HUES64 (cell line): Measurements from ENCODE around the gene AIPL1.
A peak's percentile ranks its signal among the peaks of the same experiment; 100 is the strongest.

Experiments used
- H3K27ac ChIP-seq: 2 replicates; pipeline ENCODE4 v1.7.0; 2013; ENCODE audit warnings: low read depth, low read length, inconsistent platforms
- H3K27me3 ChIP-seq: 2 replicates; pipeline ENCODE4 v1.6.1; 2013; ENCODE audit warnings: mild to moderate bottlenecking, low read length; ENCODE audit not compliant: insufficient read depth
- H3K36me3 ChIP-seq: 2 replicates; pipeline ENCODE4 v1.6.1; 2013; ENCODE audit warnings: mild to moderate bottlenecking, low read length; ENCODE audit not compliant: insufficient read depth
- H3K4me1 ChIP-seq: 2 replicates; pipeline ENCODE4 v1.6.1; 2013; ENCODE audit warnings: mild to moderate bottlenecking, low read length, moderate library complexity; ENCODE audit not compliant: insufficient read depth
- H3K4me3 ChIP-seq: 2 replicates; pipeline ENCODE4 v1.5.1; 2013; ENCODE audit warnings: mild to moderate bottlenecking, low read length, moderate library complexity
- H3K9ac ChIP-seq: 2 replicates; pipeline ENCODE4 v1.6.1; 2013; ENCODE audit warnings: mild to moderate bottlenecking, low read depth, low read length
- H3K9me3 ChIP-seq: 2 replicates; pipeline ENCODE4 v1.6.1; 2013; ENCODE audit warnings: low read depth, low read length; ENCODE audit not compliant: insufficient read depth
- WGBS: fragments of 150-250, 120-280 bp; methylation state at CpG from one replicate; pipeline ENCODE4 v1.1.7; 2013; ENCODE audit warnings: missing lambda C conversion rate; 5-methylcytosine and 5-hydroxymethylcytosine counted together

AIPL1 gene

DNA sequence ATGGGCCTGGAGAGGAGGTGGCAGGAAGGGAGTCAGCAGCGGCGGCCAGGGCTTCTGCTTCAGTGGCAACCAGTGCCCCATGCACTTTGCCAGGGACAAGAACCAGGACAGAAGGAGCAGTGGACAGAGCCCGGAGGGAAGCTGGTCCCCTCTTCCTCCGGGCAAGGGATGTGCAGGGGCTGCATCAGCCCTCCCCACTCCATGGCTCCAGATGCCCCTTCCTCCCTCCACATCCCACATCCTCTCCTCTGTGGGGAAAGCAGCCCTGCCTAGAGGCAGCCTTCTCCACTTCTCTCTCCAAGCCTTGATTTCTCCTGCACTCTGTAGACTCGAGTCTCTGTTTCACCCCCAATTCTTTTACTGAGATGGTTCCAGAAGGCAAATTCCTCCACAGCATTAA is 50.4 kb downstream of the AIPL1 start:
- Histone ChIP-seq H3K27ac (no peak overlapping the region), H3K27me3 (no peaks in the 10 kb centered on the region)
- WGBS: 90% methylated on average over 5 of the region's 5 CpGs

DNA sequence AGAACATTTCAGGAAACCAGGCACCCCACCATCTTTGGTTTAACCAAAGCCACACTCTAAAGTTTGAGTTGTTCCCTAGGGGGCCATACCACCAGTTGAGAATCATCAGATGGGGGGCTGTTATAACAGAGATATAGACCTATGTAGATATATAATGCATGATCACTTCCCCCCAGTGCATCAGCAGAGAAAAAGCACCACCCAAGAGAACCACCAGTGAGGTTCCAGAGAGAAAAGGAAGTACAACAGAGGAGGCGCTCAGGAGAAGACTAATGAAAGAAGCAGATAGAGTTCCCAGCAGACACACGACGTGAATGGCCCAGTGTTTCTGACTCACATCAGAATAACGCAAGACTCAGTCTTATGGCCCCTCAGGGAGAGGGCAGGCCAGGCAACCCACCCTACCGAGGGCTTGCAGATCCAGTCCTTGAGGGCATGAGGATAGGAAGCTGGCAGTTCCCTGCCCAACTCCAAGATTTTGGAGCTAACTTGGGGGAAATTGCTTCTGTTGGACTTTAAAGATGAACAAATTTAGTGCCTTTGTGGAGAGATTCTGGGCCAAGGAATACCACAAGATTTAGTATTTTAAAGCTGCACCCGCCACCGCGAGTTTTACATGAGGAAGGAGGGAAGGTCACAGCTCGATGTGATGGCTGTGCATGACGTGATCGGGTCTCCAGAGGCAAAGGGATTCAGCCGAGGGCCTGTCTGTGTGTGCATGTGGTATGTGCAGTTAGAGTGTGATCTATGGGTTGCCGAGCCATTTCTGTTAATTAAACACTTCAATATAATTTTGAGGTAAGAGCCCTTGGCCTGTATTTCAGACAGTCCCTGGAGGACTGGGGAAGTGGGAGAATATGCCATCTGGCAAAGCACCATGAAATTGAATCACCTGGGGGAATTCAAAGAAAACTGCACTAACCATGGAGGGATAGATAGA is 53.1 kb downstream of the AIPL1 start:
- no peak overlapping the region for H3K4me3 ChIP-seq
- H3K27ac ChIP-seq: no peak overlapping the region
- H3K9ac ChIP-seq: no peak overlapping the region
- peaks cover 21% of the 10 kb centered on the region for H3K9me3 ChIP-seq
- H3K36me3 ChIP-seq: no peaks in the 10 kb centered on the region
- H3K4me1 ChIP-seq: no peaks in the 10 kb centered on the region
- 89% methylated on average over 12 of the region's 13 CpGs for WGBS
- no peaks in the 10 kb centered on the region for H3K27me3 ChIP-seq

More for the DNA sequence above, 50.4 kb downstream of the AIPL1 start:
- no peak overlapping the region for H3K9ac ChIP-seq
- H3K9me3 ChIP-seq: peaks cover 2% of the 10 kb centered on the region; the same call in 1 of the 2 replicates
- H3K4me1 ChIP-seq: no peaks in the 10 kb centered on the region
- no peaks in the 10 kb centered on the region for H3K36me3 ChIP-seq
- no peak overlapping the region for H3K4me3 ChIP-seq

DNA sequence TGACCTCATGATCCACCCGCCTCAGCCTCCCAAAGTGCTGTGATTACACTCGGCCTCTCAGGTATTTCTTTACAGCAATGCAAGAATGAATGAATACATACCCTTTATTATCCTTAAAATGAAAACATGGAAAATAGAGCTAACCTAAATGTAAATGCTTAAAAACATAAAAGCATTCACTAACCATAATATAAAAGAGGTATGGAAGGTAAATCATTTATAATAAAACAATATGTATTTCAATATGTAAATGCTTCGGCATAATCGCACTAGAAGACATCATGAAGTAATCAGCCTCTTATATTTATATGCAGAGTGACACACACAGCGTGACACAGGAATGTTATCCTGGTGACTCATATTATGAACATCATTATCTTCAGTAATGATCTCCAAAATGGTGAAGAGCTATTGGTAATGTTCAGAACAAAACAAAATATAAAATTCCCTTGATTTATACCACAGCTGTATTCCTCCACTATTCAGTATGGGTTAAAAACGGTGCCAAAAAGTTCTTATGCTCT is 53.9 kb downstream of the AIPL1 start:
- peaks cover 21% of the 10 kb centered on the region for H3K9me3 ChIP-seq
- H3K9ac ChIP-seq: no peak overlapping the region
- no peak overlapping the region for H3K27ac ChIP-seq
- H3K36me3 ChIP-seq: no peaks in the 10 kb centered on the region
- WGBS: 91% methylated on average over 6 of the region's 6 CpGs
- H3K27me3 ChIP-seq: no peaks in the 10 kb centered on the region
- H3K4me3 ChIP-seq: no peak overlapping the region
- no peaks in the 10 kb centered on the region for H3K4me1 ChIP-seq

DNA sequence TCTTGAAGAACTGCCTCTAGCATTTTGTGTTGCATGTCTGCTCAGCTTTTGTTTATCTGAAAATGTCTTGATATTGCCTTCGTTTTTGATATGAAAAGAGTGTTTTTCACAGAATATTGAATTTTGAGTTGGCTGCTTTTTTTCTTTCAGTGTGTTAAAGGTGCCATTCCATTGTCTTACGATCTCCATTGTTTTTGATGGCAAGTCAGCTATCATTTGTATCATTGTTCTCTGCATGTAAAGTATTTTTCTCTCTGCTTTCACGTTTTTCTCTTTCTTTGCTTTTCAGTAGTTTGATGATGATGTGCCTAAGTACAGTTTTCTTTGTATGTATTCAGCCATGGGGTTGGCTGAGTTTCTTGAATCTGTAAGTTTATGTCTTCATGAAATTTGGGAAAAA is 57.0 kb downstream of the AIPL1 start:
- no peaks in the 10 kb centered on the region for H3K36me3 ChIP-seq
- H3K4me1 ChIP-seq: peaks cover 4% of the 10 kb centered on the region; the same call in 1 of the 2 replicates
- 84% methylated on average over 3 of the region's 3 CpGs for WGBS
- no peak overlapping the region for H3K9ac ChIP-seq
- H3K9me3 ChIP-seq: peaks cover 21% of the 10 kb centered on the region
- no peak overlapping the region for H3K27ac ChIP-seq
- no peaks in the 10 kb centered on the region for H3K27me3 ChIP-seq
- H3K4me3 ChIP-seq: no peak overlapping the region

DNA sequence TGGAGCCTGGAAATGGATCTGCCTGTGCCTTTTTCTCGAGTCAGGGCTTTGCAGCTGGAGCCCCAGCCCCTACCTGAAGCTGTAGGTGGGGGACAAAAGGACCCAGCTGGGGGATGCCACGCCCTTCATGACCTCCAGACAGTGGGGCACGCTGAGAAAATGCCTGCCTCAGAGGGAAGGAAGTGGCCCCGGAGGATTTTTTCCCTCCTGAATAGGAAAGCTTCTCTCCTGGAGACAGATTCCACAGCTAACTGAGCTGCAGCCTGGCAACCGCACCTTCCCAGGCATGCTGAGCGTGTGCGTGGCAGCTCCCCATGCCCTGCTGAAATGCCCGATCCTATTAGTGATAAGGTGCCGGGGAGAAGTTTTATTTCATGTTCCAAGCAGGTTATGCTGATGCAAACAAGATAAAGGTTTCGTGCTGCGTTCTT is 58.0 kb downstream of the AIPL1 start:
- peaks cover 4% of the 10 kb centered on the region; the same call in 1 of the 2 replicates for H3K4me1 ChIP-seq
- no peaks in the 10 kb centered on the region for H3K27me3 ChIP-seq
- no peak overlapping the region for H3K4me3 ChIP-seq
- no peak overlapping the region for H3K27ac ChIP-seq
- H3K36me3 ChIP-seq: no peaks in the 10 kb centered on the region
- WGBS: 69% methylated on average over 11 of the region's 11 CpGs
- H3K9ac ChIP-seq: no peak overlapping the region
- H3K9me3 ChIP-seq: peaks cover 21% of the 10 kb centered on the region

DNA sequence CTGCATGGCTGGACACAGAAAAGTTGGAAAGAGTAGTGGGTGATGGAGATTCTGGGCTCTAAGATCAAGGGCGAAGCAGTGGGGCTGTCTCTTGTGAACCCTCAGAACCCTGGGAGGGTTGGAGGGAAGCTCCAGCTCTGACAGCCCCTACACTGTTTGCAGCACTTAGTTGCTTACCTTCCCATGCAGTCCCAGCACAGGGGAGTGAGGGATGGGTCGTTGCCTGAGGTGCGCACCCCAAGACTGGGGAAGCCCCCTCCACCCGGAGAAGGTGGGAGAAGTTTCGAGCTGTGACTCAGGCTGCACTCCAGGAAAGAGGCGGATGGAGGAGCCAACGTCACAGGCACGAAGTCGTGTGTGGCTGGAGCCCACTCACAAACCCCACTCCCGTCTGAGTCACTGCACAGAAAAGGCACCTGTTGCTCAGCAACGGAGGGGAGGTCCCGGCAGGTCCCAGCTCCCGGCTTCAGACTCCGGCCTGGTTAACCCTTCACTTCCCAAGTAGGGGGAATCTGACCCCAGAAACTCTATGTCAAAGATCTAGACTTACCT is 60.1 kb downstream of the AIPL1 start:
- Histone ChIP-seq H3K4me3 (peak overlapping the region; percentile 39; the same call in 1 of the 2 replicates), H3K36me3 (no peaks in the 10 kb centered on the region), H3K27ac (no peak overlapping the region), H3K27me3 (no peaks in the 10 kb centered on the region), H3K9ac (no peak overlapping the region), H3K4me1 (peaks cover 4% of the 10 kb centered on the region; the same call in 1 of the 2 replicates), H3K9me3 (peaks cover 21% of the 10 kb centered on the region)
- WGBS: 24% methylated on average over 14 of the region's 14 CpGs

DNA sequence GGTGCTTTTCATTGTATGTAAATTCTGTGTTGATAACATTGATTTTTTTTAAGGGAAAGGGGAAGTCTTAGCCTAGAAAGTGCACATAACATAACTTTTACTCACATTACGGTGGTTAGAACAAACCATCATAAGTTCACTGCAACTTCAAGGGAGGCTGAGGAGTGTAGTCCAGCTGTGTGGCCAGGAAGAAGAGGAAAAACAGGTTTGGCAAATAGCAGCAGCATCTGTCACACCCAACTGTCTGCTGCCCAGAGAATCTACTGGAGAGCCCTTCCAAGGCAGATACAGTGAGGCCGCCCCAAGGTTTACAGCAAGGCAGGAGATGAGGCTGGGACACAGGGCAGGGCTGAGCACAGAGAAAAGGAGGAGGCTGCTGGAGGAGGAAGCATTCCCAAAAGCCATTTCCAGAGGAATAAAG is 60.6 kb downstream of the AIPL1 start:
- Histone ChIP-seq H3K27me3 (no peaks in the 10 kb centered on the region), H3K27ac (no peak overlapping the region), H3K4me1 (peaks cover 4% of the 10 kb centered on the region; the same call in 1 of the 2 replicates), H3K4me3 (peak overlapping the region; percentile 39; the same call in 1 of the 2 replicates), H3K36me3 (no peaks in the 10 kb centered on the region), H3K9ac (no peak overlapping the region), H3K9me3 (peaks cover 17% of the 10 kb centered on the region)
- 22% methylated on average over 1 of the region's 2 CpGs for WGBS
